ENCODE results near the gene CDC16. TPM values are rescaled to one million over a fixed set of nuclear protein-coding genes. Genes with fewer than 3 reads are reported as not detected.

Gene CDC16
- total RNA-seq, 1 donor from 2014 or later, result 28.1 TPM

GRCh38 chr13:114296448-114296847 is 61.8 kb downstream of the CDC16 start:
- ATAC-seq, result no peak
- DNase-seq (ENCODE audit: low spot score), result no peak

GRCh38 chr13:114296902-114297301 is 62.2 kb downstream of the CDC16 start:
- ATAC-seq (no peak), DNase-seq (ENCODE audit: low spot score) (no peak)

DNA sequence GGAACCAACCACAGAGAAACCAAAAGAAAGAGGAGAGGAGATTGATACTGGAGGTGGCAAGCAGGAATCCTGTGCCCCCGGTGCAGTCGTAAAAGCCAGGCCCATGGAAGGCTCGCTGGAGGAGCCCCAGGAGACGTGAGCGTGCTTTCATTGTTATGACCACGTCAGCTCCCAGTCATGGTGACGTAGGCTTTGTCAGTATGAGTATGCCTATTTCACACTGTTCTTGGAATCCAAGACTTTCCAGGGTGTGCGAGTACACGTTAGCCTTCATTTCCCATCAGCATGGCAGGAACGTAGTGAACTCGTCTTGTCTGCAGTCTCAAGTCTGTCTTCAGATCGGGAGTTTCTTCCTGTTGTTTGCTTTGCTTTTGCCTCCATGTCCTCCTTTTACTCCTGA is 64.2 kb downstream of the CDC16 start:
- ATAC-seq (no peak), DNase-seq (ENCODE audit: low spot score) (no peak)

- DNase-seq (ENCODE audit: low spot score) (no peak), ATAC-seq (no peak)
These were observed 65.1 kb downstream of the CDC16 start for GRCh38 chr13:114299604-114300305.

DNA sequence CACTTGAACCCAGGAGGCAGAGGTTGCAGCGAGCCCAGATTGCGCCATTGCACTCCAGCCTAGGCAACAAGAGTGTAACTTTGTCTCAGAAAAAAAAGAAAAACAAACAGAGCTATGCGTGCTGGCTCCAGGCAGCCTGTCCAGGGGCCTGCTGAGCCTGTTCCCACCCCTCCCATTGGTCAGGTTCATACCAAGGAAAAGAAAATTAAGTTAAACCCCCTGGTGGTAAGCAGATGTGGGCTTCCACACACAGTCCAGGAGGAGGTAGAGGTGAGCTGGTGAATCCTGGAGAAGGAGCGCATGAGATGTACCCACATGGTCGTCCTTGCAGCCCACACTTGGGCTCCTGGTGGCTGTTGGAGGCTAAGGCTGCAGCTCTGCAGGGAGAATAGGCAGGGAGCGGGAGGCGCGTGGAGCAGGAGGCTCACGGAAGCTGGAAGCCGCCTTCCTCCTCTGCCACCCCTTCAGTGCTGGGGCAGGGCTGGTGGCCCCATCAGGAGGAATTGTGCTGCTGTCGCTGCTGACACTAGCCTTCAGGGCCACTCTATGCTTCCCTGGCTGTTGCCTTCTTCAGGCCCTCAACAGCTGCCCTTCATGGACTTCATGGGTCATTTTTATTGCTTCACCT is 69.1 kb downstream of the CDC16 start:
- DNase-seq (ENCODE audit: low spot score) (no peak), ATAC-seq (peak; percentile 12)

GRCh38 chr13:114304346-114305034 is 69.8 kb downstream of the CDC16 start:
- ATAC-seq (no peak), DNase-seq (ENCODE audit: low spot score) (no peak)

- DNase-seq (ENCODE audit: low spot score) (no peak), ATAC-seq (no peak)
These were observed 74.4 kb downstream of the CDC16 start for GRCh38 chr13:114309086-114309485.

- ATAC-seq (no peak), DNase-seq (ENCODE audit: low spot score) (no peak)
These were observed 75.2 kb downstream of the CDC16 start for GRCh38 chr13:114309806-114310410.

- DNase-seq (ENCODE audit: low spot score) (no peak), ATAC-seq (no peak)
These were observed 76.3 kb downstream of the CDC16 start for GRCh38 chr13:114310956-114311355.

GRCh38 chr13:114311387-114311786 is 76.7 kb downstream of the CDC16 start:
- ATAC-seq (peak; percentile 14), DNase-seq (ENCODE audit: low spot score) (no peak)

DNA sequence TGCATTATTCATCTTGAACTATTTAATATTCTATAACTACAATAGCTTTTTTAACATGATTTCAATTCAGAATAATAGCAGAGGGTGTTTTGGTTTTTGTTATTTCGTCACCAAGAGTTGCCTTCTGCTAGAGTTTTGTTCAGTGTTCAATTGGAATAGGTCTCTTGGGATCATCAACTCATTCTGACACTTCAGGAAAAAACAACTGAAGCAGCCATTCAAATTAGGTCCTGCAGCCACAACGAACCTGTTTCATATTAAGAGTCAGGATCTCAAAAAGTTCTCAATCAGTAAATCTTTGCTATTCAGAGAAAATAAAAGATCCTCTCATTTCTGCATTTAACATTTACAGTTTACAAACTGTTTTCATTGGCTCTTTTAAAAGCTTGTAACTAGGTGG is 77.2 kb downstream of the CDC16 start:
- no peak for ATAC-seq
- no peak for DNase-seq (ENCODE audit: low spot score)

DNA sequence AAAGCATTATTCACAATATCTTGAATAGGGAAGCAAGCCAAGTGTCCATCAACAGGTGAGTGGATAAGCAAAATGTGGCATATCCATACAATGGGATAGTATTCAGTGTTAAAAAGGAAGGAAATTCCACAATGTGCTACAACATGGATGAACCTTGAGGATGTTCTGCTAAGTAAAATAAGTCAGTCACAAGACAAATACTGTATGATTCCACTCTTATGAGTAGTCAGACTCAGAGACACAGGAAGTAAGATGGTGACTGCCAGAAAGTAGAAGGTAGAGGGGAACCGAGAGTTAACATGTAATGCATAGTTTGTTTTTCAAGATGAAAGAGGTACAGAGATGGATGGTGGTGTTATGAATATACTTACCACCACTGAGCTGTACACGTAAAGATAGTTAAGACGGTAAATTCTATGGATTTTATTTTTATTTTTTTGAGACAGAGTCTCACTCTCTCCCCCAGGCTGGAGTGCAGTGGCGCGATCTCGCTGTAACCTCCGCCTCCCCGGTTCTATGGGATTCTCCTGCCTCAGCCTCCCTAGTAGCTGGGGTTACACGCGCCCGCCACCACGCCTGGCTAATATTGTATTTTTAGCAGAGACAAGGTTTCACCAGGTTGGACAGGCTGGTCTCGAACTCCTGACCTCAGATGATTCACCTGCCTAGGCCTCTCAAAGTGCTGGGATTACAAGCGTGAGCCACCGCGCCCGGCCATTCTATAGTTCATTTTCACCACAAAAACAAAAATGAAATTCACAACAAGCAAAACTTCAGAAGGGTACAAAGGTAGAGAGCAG is 78.6 kb downstream of the CDC16 start:
- ATAC-seq (no peak), DNase-seq (ENCODE audit: low spot score) (no peak)

DNA sequence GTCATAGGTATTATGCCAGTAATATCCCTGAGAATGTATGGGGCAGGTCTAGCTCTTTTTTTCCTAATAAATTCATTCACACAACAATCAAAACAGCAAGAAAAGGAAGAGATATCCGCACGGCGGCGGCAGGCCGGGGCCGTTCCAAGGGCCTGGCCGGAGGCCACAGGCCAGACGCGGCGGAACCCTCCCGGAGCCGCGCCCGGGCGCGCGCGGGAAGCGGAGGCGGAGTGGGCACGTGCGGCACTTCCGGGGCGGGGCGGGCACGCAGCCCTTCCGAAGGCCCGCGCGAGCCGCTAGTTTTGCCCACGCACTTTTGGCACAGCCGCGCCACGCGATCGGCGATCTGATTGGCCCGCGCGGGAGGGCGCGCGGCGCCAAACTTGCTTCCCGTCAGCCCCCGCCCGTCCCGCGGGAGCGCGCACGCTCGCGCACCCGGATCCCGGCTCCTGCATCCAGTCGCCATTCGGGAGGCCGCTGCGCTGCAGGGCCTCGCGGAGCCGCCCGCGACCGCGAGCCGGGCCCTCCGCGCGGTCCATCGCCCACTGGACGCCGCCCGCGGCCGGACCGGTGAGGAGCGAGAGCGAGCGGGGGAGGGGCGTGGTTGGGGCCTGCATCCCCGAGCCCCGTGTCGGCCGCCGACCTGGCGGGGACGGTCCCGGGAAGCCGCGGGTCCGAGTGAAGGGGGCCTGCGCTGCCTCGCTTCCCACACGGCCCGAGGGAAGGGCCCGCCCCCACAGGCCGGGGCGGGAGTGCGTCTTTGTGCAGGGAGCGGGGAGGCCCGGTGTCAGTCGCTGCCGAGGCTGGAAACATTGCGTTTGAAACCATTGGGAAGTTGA is 79.6 kb downstream of the CDC16 start, which contains the start of gene CHAMP1:
Gene CHAMP1 (plus strand): TSS at position 430 of the 839 bp plus-strand sequence. CDS start 9,340 bp downstream, outside the sequence.
- DNase-seq (ENCODE audit: low spot score) (peak; percentile 98), ATAC-seq (peak; percentile 92)

DNA sequence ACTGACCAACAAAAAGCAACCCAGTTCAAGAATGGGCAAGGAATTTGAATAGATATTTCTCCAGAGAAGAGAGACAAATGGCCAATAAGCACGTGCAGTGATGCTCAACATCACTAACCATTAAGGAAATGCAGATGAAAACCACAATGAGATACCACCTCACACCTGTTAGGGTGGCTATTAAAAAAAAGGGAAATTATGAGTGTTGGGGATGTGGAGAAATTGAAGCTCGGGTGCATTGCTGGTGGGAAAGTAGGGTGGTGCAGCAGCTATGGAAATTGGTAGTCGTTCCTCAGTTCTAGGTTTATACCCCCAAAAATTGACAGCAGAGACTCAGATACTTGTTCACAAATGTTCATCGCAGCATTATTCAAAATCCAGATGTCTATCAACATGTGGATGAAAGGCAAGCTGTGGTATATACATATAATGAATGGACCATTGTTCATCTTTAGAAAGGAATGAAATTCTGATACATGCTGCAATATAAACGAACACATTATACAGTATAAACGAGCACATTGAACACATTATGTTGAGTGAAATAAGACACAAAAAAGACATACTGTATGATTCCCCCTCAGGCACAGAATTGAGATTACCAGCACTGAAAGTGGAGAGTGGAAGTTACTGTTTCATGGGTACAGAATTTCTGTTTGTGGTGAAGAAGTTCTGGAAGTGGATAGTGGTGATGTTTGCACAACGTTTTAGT is 80.5 kb downstream of the CDC16 start:
- DNase-seq (ENCODE audit: low spot score) (no peak), ATAC-seq (no peak)

DNA sequence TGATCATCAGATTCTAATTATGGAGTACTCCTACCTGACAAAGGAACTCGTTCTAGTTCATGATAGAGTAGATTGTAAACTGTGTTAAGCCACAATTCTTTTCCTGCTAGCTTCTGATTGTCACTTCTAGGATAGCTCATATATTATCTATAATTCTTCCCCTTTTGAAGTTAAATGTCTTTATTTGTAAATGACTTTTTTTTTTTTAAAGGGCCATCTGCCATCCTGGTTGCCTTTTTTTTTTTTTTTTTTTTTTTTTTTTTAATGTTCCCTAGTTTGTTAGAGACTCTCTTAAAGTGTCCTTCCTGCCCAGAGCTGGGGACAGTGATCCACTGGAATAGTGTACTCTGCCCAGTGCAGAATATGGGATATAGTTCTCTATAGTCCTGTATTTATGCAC is 83.9 kb downstream of the CDC16 start:
- ATAC-seq (no peak), DNase-seq (ENCODE audit: low spot score) (no peak)

DNA sequence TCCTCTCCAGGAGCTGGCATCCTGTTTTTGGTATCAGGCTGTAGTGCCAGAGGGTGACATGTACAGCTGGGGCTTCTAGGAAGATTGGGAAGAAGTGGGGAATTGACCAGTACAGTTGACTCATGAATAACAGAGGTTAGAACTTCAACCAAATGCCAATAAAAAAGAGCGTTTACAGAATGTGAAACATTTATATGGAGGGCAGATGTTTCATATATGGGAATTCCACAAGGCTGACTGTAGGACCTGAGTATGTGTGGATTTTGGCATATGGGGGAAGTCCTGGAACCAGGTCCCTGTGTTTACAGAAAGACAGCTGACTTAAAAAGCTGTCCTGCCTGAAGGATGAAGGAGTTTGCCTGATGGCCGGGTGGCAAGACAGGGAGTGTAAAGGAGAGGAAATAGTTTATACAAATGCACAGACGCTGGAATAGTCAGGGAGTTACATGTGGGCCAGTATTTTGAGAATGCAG is 84.8 kb downstream of the CDC16 start:
- DNase-seq (ENCODE audit: low spot score), result no peak
- ATAC-seq, result no peak

- ATAC-seq (peak; percentile 28), DNase-seq (ENCODE audit: low spot score) (no peak)
These were observed 85.4 kb downstream of the CDC16 start for GRCh38 chr13:114320065-114320464.

DNA sequence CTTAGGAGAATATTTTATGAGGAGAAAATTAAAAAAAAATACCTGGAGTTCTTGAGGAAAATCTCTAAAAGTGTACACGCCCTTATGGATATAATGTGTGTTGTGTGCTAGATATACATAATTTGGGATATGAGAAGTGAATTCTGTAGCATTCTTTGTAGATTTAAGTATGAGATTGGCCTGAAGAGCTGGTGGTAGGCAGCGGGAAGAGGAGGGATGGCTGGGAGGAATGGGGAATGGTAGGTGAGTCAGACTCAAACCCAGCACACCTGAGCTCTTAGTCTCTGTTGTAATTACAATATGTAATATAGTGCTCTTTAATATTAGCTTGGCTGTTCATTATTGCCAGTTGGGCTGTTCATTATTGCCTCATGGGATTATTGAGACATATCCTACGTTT is 86.6 kb downstream of the CDC16 start:
- ATAC-seq (no peak), DNase-seq (ENCODE audit: low spot score) (no peak)

Data from left lobe of liver (tissue), 2 donors.